Neutrophil (primary cell): Measurements from ENCODE around the gene ZNF135.

ENCODE experiments used
- H3K27ac ChIP-seq: fragments of 200-600 bp; sonication (generic); 2 replicates; pipeline ENCODE4 v1.5.1; 2016; ENCODE audit warnings: mild to moderate bottlenecking, moderate library complexity
- H3K27me3 ChIP-seq: fragments of 200-600 bp; sonication (generic); 2 replicates; pipeline ENCODE4 v1.6.0; 2016; ENCODE audit warnings: mild to moderate bottlenecking
- H3K36me3 ChIP-seq: fragments of 200-600 bp; sonication (generic); 2 replicates; pipeline ENCODE4 v1.5.1; 2017
- H3K4me1 ChIP-seq, 2 experiments: fragments of 200-600 bp in 1 of 2; sonication (generic) in 1 of 2; 1 replicate in 1 of 2; 2 replicates in 1 of 2; pipeline versions ENCODE4 v1.5.1 to v1.6.1; 2013 to 2016; ENCODE audit warnings: low read depth in 1 of 2, low read length in 1 of 2, mild to moderate bottlenecking in 1 of 2, moderate library complexity in 1 of 2; ENCODE audit not compliant: control insufficient read depth in 1 of 2, insufficient read depth in 1 of 2
- H3K4me3 ChIP-seq, 2 experiments: fragments of 200-600 bp in 1 of 2; sonication (generic) in 1 of 2; 1 replicate in 1 of 2; 2 replicates in 1 of 2; pipeline ENCODE4 v1.5.1; 2013 to 2016; ENCODE audit warnings: low read depth in 1 of 2, low read length in 1 of 2, mild to moderate bottlenecking in 1 of 2, moderate library complexity in 1 of 2
- H3K9me3 ChIP-seq: fragments of 200-600 bp; sonication (generic); 2 replicates; pipeline ENCODE4 v1.5.1; 2016
- CTCF ChIP-seq: fragments of 200-600 bp; sonication (generic); IDR thresholded peaks from 2 replicates; pipeline ENCODE4 v1.5.1; 2016; ENCODE audit warnings: antibody characterized with exemption

The ZNF135 gene

GRCh38 chr19:58034477-58034793 is 24.6 kb upstream of the ZNF135 start:
- peaks cover 6% of the 10 kb centered on the region for H3K9me3 ChIP-seq
- no peak overlapping the region for H3K4me3 ChIP-seq
- peaks cover 56% of the 10 kb centered on the region for H3K27me3 ChIP-seq

GRCh38 chr19:58035863-58036262 is 23.2 kb upstream of the ZNF135 start:
- H3K4me1 ChIP-seq: no peaks in the 10 kb centered on the region
- no peak overlapping the region for H3K4me3 ChIP-seq
- peaks cover 56% of the 10 kb centered on the region for H3K27me3 ChIP-seq
- no peaks in the 10 kb centered on the region for H3K36me3 ChIP-seq
- no peak overlapping the region for H3K27ac ChIP-seq
- H3K9me3 ChIP-seq: peaks cover 6% of the 10 kb centered on the region
- no peak for TF ChIP-seq CTCF

More at GRCh38 chr19:58034477-58034793, 24.6 kb upstream of the ZNF135 start:
- Histone ChIP-seq H3K36me3 (no peaks in the 10 kb centered on the region), H3K27ac (no peak overlapping the region), H3K4me1 (no peaks in the 10 kb centered on the region)
- TF ChIP-seq CTCF: no peak

GRCh38 chr19:58037927-58038687 is 21.0 kb upstream of the ZNF135 start:
- peaks cover 52% of the 10 kb centered on the region for H3K27me3 ChIP-seq
- H3K27ac ChIP-seq: no peak overlapping the region
- H3K9me3 ChIP-seq: peaks cover 16% of the 10 kb centered on the region
- H3K4me1 ChIP-seq: no peaks in the 10 kb centered on the region
- no peak overlapping the region for H3K4me3 ChIP-seq
- no peaks in the 10 kb centered on the region for H3K36me3 ChIP-seq
- no peak for TF ChIP-seq CTCF

- Histone ChIP-seq H3K27me3 (peaks cover 45% of the 10 kb centered on the region), H3K4me3 (no peak overlapping the region), H3K4me1 (no peaks in the 10 kb centered on the region), H3K36me3 (no peaks in the 10 kb centered on the region), H3K9me3 (peaks cover 13% of the 10 kb centered on the region), H3K27ac (no peak overlapping the region)
- TF ChIP-seq CTCF: no peak
Measured at GRCh38 chr19:58038688-58039204, 20.3 kb upstream of the ZNF135 start.

- no peaks in the 10 kb centered on the region for H3K4me1 ChIP-seq
- H3K36me3 ChIP-seq: no peaks in the 10 kb centered on the region
- peaks cover 20% of the 10 kb centered on the region for H3K9me3 ChIP-seq
- H3K4me3 ChIP-seq: no peak overlapping the region
- H3K27ac ChIP-seq: no peak overlapping the region
- H3K27me3 ChIP-seq: peaks cover 26% of the 10 kb centered on the region
- TF ChIP-seq CTCF: no peak
Measured at GRCh38 chr19:58040751-58041525, 18.1 kb upstream of the ZNF135 start.
